Activated CD4-positive, alpha-beta T cell treated with anti-CD3 and anti-CD28 coated beads, Interleukin-10, Interleukin-2, amounts not matched to agents 100 ng/mL and 50 ng/mL, durations not matched to agents 16 hours and 8 hours (primary cell): ENCODE results near the gene PRR9.
"Not testable (repeated sequence)": the region's sequence is repeated elsewhere in the genome, so short reads cannot be mapped to it uniquely, and the experiment has no call there.

Experiments used
- DNase-seq: peaks from one replicate; pipeline ENCODE4 v3.0.0-alpha.2; 2020

PRR9 gene

GRCh38 chr1:153217212-153217611 is at the start of gene PRR9:
Gene PRR9 (plus strand): TSS chr1:153217584. CDS start chr1:153218145, 561 bp downstream.
- DNase-seq = no peak

- no peak for DNase-seq
Measured at GRCh38 chr1:153168686-153169085, 48.7 kb upstream of the PRR9 start.

- DNase-seq = no peak
Measured at GRCh38 chr1:153174624-153175023, 42.8 kb upstream of the PRR9 start.

- no peak for DNase-seq
Measured at GRCh38 chr1:153178922-153179321, 38.5 kb upstream of the PRR9 start.

GRCh38 chr1:153180556-153180955 is 36.8 kb upstream of the PRR9 start:
- DNase-seq = no peak

GRCh38 chr1:153188301-153188700 is 29.1 kb upstream of the PRR9 start:
- DNase-seq = not testable (repeated sequence)

- DNase-seq = no peak
Measured at GRCh38 chr1:153190373-153190772, 27.0 kb upstream of the PRR9 start.

GRCh38 chr1:153192697-153193096 is 24.7 kb upstream of the PRR9 start:
- DNase-seq = peak; percentile 15

GRCh38 chr1:153194331-153195050 is 22.9 kb upstream of the PRR9 start:
- DNase-seq = no peak

GRCh38 chr1:153195216-153195615 is 22.2 kb upstream of the PRR9 start:
- no peak for DNase-seq

GRCh38 chr1:153202006-153202405 is 15.4 kb upstream of the PRR9 start:
- no peak for DNase-seq

- no peak for DNase-seq
Measured at GRCh38 chr1:153203130-153203529, 14.3 kb upstream of the PRR9 start, which contains the start of gene LELP1. Gene LELP1 (plus strand): TSS chr1:153203430. CDS start chr1:153204708, 1,278 bp downstream.

GRCh38 chr1:153206631-153207030 is 10.8 kb upstream of the PRR9 start:
- DNase-seq = no peak

GRCh38 chr1:153210206-153210605 is 7.2 kb upstream of the PRR9 start:
- no peak for DNase-seq

GRCh38 chr1:153212201-153212600 is 5.2 kb upstream of the PRR9 start:
- DNase-seq = no peak

- DNase-seq = no peak
Measured at GRCh38 chr1:153213519-153213918, 3.9 kb upstream of the PRR9 start.

GRCh38 chr1:153217744-153218416 is 496 bp downstream of the PRR9 start:
- DNase-seq = no peak

- DNase-seq = no peak
Measured at GRCh38 chr1:153220606-153221303, 3.4 kb downstream of the PRR9 start.

- DNase-seq = peak; percentile 65
Measured at GRCh38 chr1:153223040-153223891, 5.9 kb downstream of the PRR9 start.

- DNase-seq = no peak
Measured at GRCh38 chr1:153227810-153228209, 10.4 kb downstream of the PRR9 start.

- DNase-seq = no peak
Measured at GRCh38 chr1:153228491-153228890, 11.1 kb downstream of the PRR9 start.

GRCh38 chr1:153229076-153229829 is 11.9 kb downstream of the PRR9 start:
- DNase-seq = peak; percentile 30
